ENCODE data around the gene INCENP. TPM values are rescaled to one million over a fixed set of nuclear protein-coding genes. Genes with fewer than 3 reads are reported as not detected.

The INCENP gene
- total and polyA plus RNA-seq, 2 of the 13 experiments (the other 11 are each of a cell fraction or from before 2014, with no cell fraction given): 14.1 to 37.3 TPM

- no peak for TF ChIP-seq RBFOX2 (IDR thresholded peaks at IDR 0.05; ENCODE audit: low read depth, low read length)
Measured at GRCh38 chr11:62130283-62131169, 6.7 kb downstream of the INCENP start (continued).

GRCh38 chr11:62131170-62131464 lies 7.3 kb downstream of the INCENP start:
- POLR2A ChIA-PET: no interaction called here
- H3K27ac ChIP-seq (ENCODE audit: extremely low read length, insufficient read depth, low read length): no peak overlapping the region
- DNase-seq (ENCODE audit: low spot score) (no peak), ATAC-seq (no peak), FAIRE-seq (no peak)
- 100% methylated on average over 3 of the region's 6 CpGs for WGBS (ENCODE audit: low lambda C conversion rate)
- peaks cover 21 to 64% of the 10 kb centered on the region in 2 experiments; a peak in 4 of 5 replicates for H3K36me3 ChIP-seq (replicated peaks in 1 of 2; ENCODE audit: control insufficient read depth in 1 of 2, insufficient read depth in 2 of 2, low read length in 2 of 2)
- CTCF ChIA-PET (ENCODE audit: low intra/inter-chr PET ratio, low total read pairs): no interaction called here
- TF ChIP-seq KLF16 (CRISPR knock-in tag; IDR thresholded peaks at IDR 0.05): no peak
- no peak for TF ChIP-seq ZNF746 (CRISPR knock-in tag; IDR thresholded peaks at IDR 0.05)
- no peak for TF ChIP-seq TEAD3 (CRISPR knock-in tag; optimal IDR thresholded peaks at IDR 0.05; ENCODE audit: borderline replicate concordance)
- TF ChIP-seq ZNF343 (CRISPR knock-in tag; IDR thresholded peaks at IDR 0.05): no peak
- no peak for TF ChIP-seq ZNF329 (CRISPR knock-in tag; IDR thresholded peaks at IDR 0.05; ENCODE audit: low read depth)
- TF ChIP-seq ZNF160 (CRISPR knock-in tag; IDR thresholded peaks at IDR 0.05): no peak
- TF ChIP-seq CENPT (CRISPR knock-in tag; IDR thresholded peaks at IDR 0.05; ENCODE audit: low read depth): no peak
- peaks cover 58% of the 10 kb centered on the region for H3K79me2 ChIP-seq (ENCODE audit: insufficient read depth, low read length)
- peaks cover 4% of the 10 kb centered on the region for H3K4me1 ChIP-seq (ENCODE audit: insufficient read depth, low read length)
- no peak overlapping the region for H2AFZ ChIP-seq (ENCODE audit: low read length)
- no peak overlapping the region for H3K4me2 ChIP-seq (ENCODE audit: low read depth, low read length)
- intact Hi-C loops (cut with micrococcal nuclease; ENCODE audit: unreplicated experiment): no loop called here
- in situ Hi-C loops (cut with HindIII; ENCODE audit: extremely low pct_ligation_motif_present, low pct_unique_long_range_greater_than_20kb): no loop called here
- H3K4me3 ChIP-seq (replicated peaks in 1 of 3; ENCODE audit: insufficient read depth in 1 of 3, low read depth in 2 of 3, low read length in 3 of 3): no peak overlapping the region
- no peaks in the 10 kb centered on the region for H3K27me3 ChIP-seq (ENCODE audit: control insufficient read depth in 1 of 2, insufficient read depth in 2 of 2, low read length in 2 of 2)
- no TSS peak for BruUV-seq (replicated peaks)
- 0 out of 2 replicates have a peak, but pooled peaks cover 1% of the 10 kb centered on the region for H4K20me1 ChIP-seq (ENCODE audit: insufficient read depth, low read length)
- H3K9ac ChIP-seq (ENCODE audit: insufficient read depth, low read depth, low read length): no peak overlapping the region
- H3K9me3 ChIP-seq (ENCODE audit: low read length): no peaks in the 10 kb centered on the region

Data from HepG2 (cell line).